Thoracic aorta endothelial cell (primary cell): ENCODE measurements around the gene PDE2A. TPM values are rescaled to one million over a fixed set of nuclear protein-coding genes. Genes with fewer than 3 reads are reported as not detected.

Source experiments
- small RNA-seq: library from RNA; depleted of rRNA; stranded (forward); fragments of <200 nt; gene quantifications from one replicate; pipeline ENCODE3, GENCODE V24; 2012
- total RNA-seq: library from RNA; depleted of rRNA; stranded (reverse); fragments of >200 nt; gene quantifications from 2 replicates; pipeline ENCODE4 v1.2.3, GENCODE V29; 2012

Gene PDE2A
- total RNA-seq, result 5.1 and 12.1 TPM in 2 replicates

DNA sequence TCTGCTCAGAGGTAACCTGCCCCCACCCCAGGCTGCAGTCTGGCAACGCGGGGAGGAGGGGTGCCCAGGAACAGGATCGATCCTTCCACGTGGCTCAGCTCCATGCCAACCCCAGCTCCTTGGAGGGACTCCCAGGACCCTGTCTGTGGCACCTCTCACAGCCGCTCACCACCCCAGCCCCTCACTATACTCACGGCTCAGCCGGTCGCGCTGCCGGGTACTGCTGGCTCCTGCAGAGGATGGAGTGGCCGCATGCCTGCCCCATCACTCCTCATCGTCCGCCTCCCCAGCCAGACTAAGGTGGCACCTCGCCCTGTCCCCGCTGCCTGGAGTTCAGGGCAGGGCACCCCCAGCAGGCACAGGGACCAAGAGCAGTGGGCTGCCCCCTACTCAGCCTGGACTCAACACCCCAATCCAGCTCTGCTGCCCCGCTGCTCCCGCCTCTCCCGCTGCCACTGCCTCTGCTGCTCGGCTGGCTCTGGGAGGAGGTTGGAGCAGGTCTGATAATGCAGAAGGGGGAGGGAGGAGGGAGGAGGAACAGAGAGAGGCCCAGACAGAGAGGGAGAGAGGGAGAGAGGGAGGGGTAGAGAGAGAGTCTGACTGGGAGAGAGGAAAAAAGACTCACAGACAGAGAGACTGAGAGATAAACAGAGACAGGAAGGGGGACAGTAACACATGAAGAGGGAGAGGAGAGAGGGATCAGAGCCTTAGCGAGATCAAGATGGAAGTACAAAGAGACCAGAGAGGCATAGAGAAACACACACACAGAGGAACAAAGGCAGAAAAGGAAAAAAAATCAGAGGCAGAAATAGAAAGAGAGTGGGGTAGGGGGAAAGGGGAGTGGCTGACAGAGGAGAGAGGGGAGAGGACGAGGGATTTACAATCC, at the start of gene PDE2A:
TSS of gene PDE2A (minus strand) at position 480 of the 886 bp plus-strand sequence. CDS start at position 265, 215 bp downstream.

Small RNAs within 50 kb of the gene (small RNA-seq; reads per million reads assigned to genes)
- gene MIR139 (839 reads per million, percentile 99 among the genes with 10 or more reads in this experiment), gene RNU7-105P (not detected)

Other genes with a start within 250 kb of the PDE2A start
- gene CLPB, start 239.9 kb downstream of the PDE2A start, total RNA-seq, result 45.9 and 58.9 TPM in 2 replicates
- 61.7 and 62.0 TPM in 2 replicates for gene ARAP1, start 78.0 kb upstream of the PDE2A start, total RNA-seq
- gene STARD10, start 119.6 kb upstream of the PDE2A start, total RNA-seq, result 14.1 and 14.4 TPM in 2 replicates
- gene ATG16L2, start 140.0 kb upstream of the PDE2A start, total RNA-seq, result 13.7 and 19.9 TPM in 2 replicates